Stimulated activated CD8-positive, alpha-beta memory T cell treated with anti-CD3 and anti-CD28 coated beads, Interleukin-7, amount 100 ng/mL, for 24 hours (primary cell): Measurements from ENCODE around the gene ARSB.
"Not testable (repeated sequence)": the region's sequence is repeated elsewhere in the genome, so short reads cannot be mapped to it uniquely, and the experiment has no call there.

Source experiments
- DNase-seq: peaks from one replicate; pipeline ENCODE4 v3.0.0-alpha.2; 2020; ENCODE audit warnings: low read depth

The ARSB gene

DNA sequence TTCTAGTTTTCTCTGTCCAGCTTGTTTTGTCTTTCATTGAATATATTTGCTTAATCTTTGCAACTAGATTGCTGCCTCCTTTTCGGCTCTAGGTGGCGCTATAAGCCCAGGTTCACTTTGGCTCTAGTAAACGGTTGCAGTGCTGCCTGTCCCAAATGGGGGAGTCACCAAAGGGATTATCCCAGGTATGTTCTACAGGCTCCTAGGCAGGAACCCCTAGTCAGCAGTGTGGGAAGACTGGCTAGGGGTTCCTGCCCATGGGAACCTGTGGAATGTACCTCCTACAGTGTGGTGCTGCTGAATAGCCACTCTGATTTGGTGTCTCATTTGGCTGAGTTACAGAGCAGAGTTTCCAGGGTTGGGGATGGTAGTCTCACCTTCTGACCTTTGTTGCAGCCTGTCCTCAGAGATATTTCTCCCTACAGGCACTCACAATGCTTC lies 85.2 kb downstream of the ARSB start:
- no peak for DNase-seq

DNA sequence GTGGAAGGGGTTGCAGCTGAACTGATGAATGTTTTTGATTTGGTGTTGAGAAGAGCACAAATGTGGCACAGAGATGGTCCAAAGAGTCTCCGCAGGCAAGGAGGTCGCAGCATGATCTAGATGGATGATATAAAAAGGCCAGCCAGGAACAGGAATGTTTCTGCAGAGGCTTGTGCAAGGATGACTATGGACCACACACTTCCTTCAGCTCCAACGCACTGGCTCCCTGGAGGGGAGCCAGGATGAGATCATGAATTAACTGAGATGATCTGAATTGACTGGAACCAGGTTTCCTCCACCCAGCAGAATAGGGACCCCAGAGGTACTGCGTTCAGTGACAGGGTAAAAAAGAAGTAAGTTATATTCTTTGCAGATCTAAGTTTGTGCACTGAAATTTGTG lies 89.0 kb downstream of the ARSB start:
- no peak for DNase-seq

DNA sequence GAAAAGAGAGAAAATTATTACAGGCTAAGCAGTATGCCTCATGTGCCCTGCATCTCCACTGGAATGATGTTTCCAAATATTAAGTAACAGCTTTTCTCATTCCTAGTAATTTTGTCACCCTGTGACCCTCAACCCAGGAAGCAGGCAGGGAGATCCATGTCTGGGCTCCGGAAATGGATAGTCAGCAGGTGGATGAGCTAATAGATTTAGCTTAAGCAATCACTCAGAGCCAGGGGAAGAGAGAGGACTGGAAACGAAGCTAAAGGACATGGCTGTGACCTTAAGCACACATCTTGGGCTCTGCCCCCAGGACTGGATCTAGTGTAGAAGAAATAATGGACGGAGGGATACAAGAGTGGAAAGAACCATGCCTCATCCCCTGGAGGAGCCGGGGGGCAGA lies 89.5 kb downstream of the ARSB start:
- DNase-seq, result no peak

DNA sequence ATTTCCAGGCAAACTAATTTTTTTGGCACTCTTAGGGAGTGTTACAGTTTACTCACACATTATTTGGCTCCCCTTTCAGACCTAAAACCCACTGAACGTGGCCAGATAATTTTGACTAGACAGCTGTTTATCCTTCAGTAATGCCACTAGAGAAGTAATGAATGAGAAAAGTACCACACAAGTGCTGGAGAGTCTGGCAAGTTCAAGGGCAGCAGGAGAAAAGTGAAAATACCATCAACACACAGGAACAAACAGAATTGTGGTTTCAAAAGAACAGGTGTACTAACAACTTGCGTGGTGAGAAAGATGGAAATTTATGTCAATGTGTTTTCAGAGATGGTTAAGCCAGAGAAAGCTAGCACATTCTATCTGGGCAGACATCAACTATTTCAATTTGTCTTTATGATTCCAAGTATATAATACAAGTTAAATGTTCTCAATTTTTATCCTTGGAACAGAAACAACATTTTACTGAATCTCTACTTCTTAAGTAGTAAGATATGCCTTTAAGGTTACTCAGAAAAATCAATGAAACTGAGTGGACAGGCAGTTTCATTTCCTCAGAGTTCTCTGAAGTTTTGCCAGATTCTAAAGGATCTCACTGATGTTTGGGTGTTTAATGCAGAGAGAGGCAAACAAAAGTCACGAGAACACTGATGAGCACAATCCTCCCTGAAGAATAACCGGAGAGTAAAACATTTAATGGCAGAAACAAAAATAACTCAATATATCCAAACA lies 91.0 kb downstream of the ARSB start:
- DNase-seq, result no peak

DNA sequence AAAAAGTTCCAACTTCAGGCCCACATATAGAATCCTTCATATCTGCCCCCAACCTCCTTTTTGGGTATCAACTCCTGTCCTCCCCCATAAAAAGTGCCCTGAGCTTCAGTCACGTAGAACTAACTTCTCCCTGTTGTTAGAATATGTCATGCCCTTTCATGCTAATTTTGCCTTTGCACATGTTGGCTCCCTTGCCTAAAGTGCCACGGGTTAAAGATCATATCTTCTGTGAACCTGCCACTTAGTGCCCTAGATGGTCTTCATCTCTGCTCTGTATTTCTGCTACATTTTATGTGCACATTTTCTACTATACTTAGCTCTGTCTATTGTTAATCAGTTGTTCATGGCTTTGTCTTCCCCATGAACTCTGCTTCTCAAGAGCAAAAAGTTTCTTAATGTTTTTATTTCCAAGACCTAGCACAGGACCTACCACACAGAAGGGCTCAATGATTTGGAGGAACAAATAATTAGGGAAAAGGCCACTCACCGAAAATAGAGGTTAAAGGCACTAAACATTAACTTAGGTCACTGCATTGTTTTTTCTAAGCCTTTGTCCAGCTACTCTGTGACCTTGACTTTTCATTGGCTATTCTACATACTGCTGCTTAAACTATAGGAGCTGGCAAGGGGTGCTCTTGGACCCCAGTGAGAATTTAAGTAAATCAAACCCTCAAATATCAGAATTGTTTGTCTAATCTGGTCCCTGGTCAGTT lies 94.3 kb downstream of the ARSB start:
- DNase-seq, result no peak

DNA sequence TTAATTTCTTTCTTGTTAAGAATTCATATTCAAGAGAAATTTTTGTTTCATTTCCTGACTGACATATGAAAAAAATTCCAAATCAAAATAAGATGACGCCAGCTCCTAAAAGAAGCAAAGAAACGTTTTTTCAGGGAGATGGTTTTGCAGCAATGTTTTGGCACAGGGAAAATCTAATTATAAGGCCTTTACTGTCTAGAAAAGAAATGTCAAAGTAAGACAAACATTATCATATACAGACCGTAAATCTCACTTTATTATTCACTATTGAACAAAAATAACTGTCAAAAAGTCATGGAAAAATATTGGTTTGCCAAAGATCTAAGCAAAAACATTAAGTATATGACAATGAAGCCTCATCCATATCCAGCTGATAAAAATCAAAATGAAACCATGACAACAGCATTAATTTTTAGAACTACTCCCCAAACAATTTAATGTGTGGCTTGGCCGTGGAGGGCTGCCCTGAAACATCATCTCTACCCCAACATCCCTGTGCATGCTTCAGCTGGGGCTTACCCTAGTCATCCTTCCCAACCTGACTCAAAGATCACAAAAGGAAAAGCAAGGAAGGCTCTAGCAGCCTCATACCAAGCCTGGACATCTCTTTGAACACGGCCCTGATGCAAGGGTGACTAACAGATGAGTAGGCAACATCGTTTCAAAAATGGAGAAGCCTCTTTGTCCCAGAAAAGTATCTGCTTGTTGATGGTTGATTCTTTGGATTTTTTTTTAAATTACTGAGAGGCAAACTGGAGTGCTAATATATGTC lies 95.6 kb downstream of the ARSB start:
- DNase-seq, result no peak

DNA sequence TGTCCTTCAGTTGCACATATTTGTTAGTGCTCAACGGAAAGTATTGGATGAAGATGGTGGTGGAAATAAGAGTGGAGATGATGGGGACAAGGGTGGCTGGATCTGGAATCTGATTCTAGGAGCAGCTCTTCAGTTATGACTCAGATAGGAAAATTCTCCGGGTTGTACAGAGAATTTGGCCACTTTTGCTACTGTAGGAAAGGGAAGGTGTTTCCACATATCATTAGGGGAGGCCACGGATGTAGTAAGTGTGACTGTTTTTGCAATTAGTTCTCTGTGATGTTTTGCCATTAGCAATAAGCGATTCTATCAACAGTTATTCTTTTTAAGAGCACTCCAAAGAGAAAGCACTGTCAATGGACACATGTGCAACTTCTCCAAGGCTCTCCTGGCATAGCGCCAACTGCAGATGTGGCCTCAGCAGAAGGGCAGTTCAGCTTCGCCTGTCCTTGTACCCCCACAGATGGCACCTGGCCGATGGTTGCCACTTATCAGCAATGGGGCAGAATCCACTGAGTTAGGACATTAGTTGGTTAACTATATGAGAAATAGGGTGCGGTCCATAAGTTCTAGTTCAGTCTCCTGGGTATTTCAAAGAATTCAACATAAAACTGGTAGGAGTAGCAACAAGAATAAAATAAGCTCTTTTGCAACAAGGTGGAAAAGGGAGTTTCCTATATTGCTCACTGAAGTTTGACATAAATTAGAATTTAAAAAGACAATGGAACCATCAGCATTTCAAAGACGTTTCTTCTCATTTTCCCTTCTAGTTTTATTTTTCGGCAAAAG lies 96.3 kb downstream of the ARSB start:
- DNase-seq, result no peak

DNA sequence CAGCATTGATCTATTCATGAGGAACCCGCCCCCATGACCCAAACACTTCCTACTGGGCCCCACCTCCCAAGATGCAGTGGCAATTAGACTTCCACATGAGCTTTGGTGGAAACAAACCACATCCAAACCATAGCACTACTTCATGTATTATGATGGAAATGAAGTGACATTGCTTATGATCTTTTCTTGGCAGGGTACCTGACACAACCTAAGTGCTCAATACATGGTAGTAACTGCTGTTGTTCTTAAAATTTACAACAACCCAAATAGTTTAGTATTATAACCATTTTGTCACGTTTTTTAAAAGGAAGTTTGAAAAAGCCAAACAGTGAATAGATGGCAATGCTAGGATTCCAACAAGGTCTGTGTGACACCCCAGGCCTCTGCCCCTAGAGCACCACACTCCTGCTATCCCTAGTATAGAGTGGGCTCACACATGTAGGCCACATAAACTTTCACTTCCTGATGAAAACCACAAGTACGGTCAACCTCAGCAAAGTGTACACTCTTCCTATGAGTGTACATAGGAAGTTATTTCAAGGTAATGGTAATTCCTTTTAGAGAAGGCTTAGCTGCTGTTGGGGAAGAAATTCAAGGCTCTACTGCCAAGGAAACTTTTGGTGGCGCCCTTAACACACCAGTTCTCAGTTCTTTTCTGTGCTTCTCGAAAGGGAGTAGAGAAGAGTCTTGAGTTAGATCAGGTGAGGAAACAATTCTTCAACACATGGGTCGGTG lies 97.6 kb downstream of the ARSB start:
- no peak for DNase-seq

DNA sequence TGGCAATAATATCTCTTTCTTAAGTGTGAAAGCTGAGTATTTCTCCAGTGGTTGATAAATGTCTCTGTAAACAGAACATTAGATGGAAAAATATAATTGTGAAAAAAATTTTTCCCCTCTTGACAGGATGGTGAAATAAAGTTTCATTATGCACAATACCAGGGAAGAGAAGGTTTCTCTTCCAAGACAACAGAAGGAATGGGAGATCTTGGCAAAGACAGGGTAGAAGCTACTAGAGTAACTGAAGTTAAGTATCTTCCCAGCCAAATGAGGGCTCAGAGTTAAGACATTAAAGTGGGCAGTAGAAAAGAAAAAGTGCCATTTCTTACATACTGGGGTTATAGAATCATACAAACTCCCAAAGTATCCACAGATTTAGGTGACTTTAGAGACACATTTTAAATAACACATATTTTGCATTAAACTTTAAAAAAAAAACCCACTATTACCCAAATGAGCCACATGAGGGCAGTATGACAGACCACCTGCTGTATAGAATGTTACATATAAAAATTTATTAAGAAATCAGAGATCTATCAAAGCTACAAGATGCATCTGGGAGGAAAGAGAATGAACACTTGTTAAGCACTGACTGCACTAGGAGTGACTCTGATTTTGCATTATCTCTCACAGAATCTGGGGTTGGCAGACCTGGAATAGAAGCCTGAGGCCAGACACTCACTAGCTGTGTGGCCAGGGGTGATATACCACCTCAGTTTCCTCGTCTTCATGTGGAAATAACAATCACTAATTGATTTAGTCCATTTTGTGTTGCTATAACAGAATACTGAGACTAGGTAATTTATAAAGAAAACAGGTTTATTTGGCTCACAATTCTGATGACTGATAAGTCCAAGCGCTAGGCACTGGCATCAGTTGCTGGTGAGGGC lies 98.5 kb downstream of the ARSB start:
- DNase-seq, result no peak

DNA sequence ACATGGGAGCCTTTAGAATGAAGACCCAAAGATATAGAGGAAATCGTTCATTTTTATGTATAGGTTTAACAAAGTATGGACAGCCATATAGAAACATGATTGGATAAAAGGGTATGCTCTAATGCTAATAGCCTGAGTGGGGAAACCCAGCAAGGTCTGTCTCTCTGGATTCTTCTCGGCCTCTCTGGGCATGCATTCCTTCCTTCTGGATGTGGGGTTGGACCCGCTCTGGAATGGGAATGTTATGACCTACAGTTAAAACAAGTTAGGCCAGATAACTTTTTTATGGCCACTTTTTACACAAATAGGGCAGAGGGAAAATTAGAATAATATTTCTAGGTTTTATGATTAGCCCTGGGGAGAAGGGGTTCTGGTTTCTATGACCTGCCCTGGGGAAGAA lies 103.2 kb downstream of the ARSB start:
- DNase-seq, result no peak

DNA sequence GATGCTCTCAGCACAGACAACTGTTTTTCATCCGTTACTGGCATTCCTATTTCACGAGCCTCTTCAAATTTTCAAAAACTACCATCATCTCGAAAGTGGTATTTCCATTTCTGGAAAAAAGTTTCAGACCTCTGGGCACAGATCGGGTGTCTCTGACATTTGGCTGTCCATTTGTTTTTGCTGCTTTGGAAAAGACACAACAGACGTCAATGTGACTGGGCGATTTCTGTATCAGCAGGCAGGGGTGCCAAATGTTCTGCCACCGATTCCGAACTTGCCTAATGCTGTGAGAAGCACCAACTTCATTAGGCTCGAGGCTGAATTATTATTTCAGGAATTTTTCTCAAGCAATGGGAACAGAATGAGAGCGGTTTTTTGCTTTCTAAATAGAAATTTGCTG lies 105.6 kb downstream of the ARSB start:
- DNase-seq, result no peak

DNA sequence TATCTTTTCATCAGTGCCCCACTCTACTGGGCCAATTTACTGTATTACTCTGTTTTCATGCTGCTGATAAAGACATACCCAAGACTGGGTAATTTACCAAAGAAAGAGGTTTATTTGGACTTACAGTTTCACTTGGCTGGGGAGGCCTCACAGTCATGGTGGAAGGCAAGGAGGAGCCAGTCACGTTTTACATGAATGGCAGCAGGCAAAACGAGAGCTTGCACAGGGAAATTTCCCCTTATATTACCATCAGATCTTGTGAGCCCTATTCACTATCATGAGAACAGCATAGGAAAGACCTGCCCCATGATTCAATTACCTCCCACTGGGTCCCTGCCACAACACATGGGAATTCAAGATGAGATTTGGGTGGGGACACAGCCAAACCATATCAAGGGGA lies 119.0 kb downstream of the ARSB start:
- not testable (repeated sequence) for DNase-seq

DNA sequence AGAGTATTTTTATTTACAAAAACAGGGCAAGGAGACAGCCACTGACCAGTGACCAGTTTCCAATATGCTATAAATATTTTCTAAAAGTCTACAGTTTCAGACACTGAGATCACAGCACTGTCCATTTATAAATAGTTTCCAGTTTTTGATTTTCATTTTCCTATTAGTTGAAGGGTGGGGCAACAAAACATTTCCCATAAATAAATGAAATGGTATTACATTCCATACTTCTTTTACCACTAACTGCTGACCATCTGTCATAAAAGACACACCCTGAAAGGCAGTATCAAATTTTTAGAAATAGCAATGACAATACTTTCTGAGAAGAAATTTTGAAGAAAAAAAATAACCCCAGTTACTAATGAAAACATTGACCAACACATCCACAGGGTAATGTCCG lies 126.7 kb downstream of the ARSB start:
- no peak for DNase-seq

DNA sequence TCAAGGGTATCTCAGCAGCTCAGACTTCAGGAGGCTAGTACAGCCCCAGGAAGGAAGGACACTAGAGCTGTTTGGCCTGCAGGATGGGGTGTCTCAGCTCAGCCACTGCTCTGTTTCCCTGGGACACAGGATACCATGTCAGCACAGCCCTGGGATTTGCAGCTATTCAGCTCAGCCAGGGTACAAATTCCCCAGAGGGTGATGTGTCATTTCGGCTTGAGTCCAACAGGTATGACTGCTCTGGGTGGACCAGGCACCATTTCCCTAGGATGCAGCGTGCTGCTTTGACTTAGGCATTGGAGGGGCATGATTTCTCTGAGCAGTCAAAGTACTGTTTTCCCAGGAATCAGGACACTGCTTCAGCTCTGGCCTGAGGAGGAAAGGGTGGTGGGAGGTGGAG lies 130.1 kb downstream of the ARSB start:
- no peak for DNase-seq

DNA sequence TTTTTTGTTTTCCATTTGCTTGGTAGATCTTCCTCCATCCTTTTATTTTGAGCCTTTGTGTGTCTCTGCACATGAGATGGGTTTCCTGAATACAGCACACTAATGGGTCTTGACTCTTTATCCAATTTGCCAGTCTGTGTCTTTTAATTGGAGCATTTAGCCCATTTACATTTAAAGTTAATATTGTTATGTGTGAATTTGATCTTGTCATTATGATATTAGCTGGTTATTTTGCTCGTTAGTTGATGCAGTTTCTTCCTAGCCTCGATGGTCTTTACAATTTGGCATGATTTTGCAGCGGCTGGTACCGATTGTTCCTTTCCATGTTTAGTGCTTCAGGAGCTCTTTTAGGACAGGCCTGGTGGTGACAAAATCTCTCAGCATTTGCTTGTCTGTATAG lies 133.2 kb downstream of the ARSB start:
- not testable (repeated sequence) for DNase-seq

DNA sequence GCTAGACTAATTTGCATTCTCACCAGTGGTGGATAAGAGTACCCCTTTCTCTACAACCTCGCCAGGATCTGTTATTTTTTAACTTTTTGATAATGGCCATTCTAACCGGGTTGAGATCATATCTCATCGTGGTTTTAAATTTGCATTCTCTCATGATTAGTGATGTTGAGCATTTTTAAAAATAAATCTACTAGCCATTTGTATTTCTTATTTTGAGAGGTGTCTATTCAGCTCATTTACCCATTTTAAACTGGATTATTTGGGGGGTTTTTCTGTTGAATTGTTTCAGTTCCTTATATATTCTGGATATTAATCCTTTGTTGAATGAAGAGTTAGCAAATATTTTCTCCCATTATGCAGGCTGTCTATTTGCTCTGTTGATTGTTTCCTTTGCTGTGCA lies 139.6 kb downstream of the ARSB start:
- no peak for DNase-seq

DNA sequence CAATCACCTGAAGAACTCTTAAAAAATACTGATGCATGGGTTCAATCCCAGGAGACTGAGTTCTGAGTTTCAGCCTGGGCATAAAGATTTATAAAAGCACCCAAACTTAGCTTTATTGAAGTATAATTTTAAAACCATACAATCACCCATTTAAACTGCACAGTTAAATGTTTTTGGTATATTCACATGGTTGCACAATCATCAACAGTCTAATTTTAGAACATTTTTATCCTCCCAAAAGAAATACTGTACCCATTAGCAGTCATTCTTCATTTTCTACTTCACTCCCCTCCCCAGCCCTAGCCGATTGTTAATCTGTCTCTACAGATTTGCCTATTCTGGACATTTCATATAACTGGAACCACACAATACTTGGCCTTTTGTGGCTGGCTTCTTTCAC lies 141.7 kb downstream of the ARSB start:
- no peak for DNase-seq

DNA sequence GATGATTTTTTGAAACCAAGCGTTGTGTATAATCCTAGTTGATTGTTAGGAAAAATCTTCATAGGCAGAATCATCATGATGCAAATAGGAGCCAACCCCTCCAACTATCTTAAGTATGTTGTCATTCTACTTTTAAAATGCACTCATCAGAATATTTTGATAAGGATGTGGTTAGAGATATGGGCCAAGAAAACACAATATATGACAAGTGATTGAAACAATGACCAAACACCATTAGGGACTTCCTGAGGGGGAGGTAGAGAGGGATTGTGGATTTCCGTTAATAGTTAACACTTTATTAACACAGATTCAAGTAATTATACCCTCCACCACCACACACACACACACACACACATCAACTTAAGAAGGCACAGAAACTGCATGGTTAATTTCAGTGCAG lies 143.3 kb downstream of the ARSB start:
- DNase-seq, result no peak

DNA sequence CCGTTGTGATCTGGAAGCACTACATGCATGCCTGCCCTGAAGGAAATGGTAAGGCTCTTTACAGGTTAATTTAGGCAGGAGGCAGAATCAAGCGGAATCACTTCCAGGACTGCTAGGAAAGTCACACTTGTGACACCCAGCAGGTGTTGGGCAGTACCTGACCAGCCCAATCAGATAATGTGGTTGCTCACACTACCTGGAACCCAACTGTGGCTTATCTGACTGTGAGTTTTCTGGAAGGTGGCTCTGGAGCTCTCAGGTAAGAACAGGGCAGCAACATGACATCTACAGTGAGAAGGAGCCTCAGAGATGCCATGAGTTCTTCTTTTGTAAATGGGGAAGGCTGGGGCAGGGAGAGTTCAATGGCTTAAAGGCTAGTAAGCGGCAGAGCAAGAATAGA lies 146.4 kb downstream of the ARSB start:
- no peak for DNase-seq

DNA sequence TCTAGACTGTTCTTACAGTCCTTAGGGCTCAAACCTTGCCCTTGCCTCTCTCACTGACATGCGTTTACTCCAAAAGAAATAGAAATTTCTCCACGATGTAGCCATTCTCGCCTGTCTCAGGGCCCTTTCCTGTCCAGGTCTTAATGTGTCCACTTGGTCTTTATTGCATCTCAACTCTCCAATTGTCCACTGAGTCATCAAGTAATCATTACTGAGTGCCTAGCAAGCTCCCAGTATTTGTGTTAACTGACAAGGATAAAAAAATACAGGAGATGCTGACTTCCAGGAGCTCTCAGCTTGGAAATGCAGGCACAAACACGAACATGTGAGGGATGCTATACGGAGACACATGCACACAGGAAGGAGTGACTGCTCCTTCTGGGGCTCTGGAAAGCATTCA lies 147.3 kb downstream of the ARSB start:
- DNase-seq, result no peak

DNA sequence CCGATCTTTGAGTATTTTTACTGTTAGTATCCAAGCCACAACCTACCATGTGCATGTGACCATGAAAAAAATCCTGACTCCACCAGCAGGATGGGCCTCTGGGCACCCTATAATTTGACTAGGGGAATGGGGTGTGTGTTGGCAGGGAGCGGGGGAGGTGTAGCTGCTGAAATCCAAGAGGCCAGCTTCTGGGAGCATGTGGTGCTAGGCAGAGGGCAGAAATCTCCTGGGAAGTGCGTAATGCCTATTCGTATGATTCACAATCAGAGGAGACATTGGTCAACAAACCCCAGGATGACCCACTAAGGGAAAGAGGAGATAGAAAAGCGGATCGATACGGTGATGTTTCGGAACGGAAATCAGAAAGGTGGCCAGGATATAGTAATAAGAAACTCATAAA lies 149.9 kb downstream of the ARSB start:
- no peak for DNase-seq
